Measurements from ENCODE around the gene HNRNPR.

GRCh38 chr1:23339632-23340031 lies 4.5 kb downstream of the HNRNPR start:
- TF ChIP-seq CTCF (IDR thresholded peaks at IDR 0.05) (no peak), POLR2A (IDR thresholded peaks at IDR 0.05) (no peak)

All from uterus (tissue), 2 donors.